NOMO-1 treated with DMSO at 0.1 percent for 48 hours (cell line): ENCODE measurements around the gene NRG3.

ENCODE experiments used
- DNase-seq: peaks from one replicate; lab custom pipeline; 2025; ENCODE audit not compliant: unreplicated experiment; lab: John Stamatoyannopoulos, UW

Gene NRG3

DNA sequence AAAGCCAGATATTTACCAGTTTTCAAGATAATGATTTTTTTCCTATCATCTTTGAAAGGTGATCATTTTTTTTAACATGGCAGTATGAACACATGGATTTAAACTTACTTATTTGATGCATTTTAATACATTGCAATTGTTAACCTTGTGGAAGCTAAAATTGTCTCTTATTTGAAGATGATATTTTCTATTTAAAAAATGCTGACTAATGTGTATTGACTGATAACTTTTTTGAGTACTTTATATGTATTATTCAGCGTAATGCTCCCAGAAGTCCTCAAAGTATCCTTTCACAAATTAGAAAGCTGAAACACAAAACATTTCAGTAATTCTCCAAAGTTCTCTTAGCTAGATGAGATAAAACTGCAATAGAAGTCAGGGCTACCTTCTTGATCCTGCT lies 677.3 kb downstream of the NRG3 start:
- DNase-seq = no peak

DNA sequence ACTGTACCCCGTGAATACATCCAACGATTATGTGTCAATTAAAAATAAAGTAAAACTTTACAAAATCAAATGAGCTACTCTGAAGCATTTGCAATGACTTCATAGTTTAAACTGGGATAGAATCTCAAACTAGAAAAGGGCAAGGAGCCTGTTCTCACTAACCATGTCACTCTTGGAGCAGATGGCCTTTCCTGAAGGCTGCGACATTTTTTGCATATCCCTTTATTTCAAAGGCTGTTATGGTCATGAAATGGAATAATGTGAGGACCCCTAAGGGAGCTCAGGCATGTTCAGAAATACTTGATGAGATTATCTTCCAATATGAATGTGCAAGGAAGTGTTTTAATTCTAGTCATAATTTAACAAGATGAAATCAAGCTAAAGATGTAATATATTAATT lies 679.4 kb downstream of the NRG3 start:
- no peak for DNase-seq

DNA sequence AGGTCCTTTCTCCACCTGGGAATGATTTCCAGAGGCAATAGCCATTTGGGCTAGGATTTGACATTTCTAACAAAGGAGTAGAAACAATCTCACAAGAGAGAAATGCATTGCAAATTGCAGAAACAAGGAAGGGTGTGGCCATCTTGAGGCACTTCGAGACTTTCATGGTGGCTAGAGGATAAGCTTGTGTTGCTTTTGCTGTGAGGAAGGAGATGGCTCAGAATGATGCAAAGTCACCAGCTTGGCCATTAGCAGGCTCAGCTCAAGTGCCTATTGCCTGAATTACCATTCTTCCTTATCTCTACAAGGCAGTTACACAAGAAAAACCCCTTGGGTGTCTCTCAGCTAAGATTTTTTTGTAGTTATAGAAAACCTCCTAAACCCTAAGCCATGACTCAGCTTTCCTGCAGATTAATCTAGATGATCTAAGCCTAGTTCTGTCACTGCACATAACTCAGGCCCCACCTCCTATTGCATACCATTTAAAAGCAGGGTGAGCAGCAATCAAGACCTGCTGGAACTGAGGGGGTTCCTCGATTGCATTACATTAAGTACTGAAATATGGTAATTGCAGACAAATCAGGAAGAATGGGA lies 683.1 kb downstream of the NRG3 start:
- no peak for DNase-seq

DNA sequence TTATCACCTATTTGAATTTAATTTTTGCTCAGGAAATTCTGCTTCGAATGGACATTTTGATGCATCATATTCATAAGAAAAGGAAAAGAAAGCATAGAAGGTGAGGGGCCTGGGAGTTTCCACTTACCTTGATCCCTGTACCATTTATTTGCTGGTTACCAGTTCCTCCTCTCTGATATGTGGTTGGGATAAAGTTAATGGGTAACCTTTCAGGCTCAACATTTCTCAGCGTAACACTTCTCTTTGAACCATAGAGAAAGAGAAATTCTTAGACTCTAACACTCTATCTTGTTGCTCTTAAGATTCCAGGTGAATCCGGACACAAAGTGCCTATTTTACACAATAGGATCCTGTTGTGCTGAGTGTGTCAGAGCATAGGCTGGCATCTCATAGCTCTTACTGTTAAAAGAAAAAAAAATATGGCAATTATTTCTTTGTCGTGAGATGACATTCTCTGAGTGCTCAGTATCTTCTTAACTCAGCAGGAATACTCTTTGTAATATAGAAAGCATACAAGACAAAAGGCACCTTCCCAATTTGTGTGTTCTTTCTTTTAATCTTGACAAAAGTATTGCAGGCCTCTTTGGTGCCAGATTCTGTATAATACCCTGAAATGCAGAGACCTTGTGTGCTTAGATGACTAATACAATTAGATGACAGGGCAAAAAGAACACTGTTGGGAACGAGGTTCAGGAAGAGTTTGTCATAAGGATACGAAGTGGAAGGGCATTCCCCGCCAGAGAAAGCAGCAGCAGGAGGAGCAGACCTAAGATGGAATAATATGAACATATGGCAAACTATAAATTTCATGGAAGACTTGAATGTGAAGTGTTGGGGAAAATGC lies 689.6 kb downstream of the NRG3 start:
- no peak for DNase-seq

DNA sequence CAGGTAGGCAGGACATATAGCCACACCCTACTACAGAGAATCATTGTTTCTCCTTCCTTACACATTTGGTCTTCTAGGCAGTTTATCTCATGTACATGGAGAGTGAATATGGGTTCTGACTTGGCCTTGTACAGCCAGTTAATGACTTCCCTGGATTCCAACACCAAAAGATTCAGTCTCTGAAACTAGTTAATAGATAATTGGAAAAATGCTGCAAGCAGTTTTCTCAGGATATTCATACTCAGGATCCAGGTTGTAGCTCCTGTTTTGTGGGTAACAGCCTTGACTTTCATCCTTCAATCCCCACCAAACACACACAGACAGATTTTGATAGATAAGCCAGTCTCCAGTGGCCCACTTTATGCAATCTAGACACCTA lies 690.2 kb downstream of the NRG3 start:
- DNase-seq = no peak

DNA sequence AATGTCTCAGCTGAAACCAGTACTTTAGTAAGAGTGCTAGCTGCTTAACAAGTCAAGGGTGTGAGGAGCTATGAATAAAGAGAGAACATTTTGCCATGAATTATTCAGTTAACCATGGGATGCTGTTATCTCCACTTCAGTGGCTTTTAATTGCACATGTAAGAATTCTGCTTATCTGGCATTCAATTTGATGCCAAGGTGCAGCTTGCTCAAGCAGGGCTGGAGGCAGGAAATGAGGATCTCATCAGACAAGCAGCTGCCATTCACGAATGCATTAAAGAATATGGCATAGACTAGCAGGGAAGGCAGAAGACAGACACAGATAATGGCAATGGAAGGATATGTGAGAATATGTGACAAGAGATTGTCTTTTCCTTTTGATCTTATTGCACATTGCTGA lies 697.8 kb downstream of the NRG3 start:
- no peak for DNase-seq

DNA sequence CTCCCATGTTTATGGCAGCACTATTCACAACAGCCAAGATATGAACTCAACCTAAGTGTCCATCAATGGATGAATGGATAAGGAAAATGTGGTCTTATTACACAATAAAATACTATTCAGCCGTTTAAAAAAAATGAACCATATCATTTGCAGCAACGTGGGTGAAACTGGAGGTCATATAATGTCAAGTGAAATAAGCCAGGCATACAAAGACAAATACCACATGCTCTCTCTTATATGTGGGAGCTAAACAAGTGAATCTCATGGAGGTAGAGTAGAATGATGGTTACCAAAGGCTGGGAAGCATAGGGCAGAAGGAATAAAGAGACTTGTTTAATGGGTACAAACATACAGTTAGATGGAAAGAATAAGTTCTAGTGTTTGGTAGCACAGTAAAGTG lies 699.1 kb downstream of the NRG3 start:
- DNase-seq = no peak

DNA sequence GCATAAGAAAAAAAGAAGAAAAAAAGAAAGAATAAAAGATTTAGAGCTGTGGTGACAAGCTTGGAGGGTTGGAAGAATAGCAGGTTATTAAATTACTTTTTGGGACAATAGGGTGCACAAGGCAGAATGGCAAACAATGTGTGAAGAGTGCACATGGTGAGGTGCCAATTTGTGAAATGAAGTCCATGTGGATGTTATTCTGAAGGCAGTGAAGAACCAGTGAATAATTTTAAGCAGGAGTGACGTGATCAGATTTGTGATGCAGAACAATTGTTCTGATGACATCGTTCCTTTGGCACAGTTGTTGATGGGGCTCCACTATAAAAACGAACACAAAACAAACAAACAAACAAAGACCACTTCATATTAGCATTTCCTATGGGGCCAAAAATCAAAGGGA lies 700.3 kb downstream of the NRG3 start:
- DNase-seq = no peak

DNA sequence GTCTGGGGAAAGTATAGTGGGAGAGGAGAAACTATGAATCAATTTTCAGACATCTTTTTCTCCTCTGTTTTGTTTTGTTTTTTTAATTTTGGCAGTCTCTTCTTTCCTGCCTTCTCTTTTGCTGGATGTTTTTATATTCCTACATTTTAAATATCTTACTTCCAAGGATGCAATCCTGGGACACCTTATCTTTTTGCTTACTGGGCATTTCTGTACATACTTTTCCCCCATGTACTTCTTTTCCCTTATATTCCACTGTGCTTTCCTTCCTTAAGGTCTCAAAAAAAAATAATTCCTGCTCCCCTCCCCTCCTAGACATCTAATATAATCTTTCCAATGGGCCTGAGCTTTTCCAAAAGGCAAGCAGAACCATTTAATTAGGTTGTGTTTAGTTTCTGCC lies 701.1 kb downstream of the NRG3 start:
- no peak for DNase-seq

DNA sequence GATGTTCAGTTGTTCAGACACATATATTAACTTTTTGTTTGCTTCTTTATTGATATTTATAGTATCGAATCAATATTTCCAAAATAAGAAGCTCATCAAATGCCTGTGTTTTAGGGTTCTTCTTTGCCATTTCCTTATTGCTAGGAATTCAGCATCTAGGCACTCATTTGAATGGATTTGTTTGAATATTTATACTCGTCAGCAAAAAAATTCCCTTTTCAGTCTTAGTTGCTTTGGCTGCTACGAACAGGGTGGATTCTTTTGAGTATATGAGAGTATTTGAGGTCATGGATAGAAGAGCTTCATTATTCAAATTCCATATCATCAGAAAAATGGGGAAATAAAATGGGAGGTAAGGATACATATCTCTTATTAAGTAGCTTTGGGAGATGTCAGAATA lies 706.9 kb downstream of the NRG3 start:
- DNase-seq = no peak

DNA sequence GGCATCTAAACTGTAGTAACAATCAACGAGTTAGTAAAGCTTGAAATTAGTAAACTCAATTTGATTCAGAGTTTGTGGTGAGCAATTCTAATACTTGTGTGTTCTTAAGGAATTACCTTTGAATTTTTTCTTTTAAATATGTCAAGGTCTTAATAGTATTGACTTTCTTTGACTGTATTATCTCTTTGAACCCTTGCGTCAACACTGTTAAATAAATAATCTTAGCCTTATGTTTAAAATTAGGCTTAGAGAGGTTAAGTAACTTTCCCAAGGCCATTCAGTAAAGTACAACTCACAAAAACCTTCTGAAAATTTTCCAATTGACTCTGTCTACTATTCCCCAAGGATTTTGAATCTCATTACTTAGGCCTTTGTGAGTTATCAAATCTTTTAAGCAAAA lies 716.4 kb downstream of the NRG3 start:
- DNase-seq = no peak

DNA sequence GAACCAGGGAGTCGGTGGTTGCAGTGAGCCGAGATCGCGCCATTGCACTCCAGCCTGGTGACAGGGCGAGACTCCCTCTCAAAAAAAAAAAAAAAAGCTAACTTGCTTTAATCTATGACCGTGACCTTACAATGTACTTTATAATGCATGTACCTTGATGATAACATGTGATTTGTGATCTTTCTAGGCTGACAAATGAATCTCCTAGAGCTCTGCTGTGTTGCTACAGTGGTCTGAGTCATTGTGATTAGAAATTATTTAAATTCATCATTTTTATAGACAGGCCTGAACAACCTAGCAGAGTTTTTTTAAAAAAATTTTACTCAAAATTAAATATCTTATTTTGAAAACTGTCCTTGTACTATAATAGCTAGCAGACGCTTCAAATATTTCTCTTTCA lies 722.8 kb downstream of the NRG3 start:
- no peak for DNase-seq

DNA sequence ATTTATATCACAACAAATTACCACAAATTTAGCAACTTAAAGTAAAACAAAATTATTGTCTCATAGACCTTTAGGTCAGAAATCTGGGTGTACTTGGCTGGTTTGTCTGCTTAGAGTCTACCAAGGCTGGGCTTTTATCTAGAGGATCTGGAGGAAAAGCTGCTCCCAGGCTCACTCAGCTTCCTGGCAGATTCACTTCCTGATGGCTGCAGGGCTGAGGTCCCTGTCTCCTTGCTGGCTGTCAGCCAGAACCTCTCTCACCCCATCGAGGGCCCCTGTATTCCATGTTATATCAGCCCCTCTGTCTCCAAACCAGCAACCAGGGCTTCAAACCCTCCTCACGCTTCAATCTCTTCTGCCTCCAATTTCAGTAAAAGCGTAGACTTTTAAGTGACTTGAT lies 734.9 kb downstream of the NRG3 start:
- DNase-seq = no peak

DNA sequence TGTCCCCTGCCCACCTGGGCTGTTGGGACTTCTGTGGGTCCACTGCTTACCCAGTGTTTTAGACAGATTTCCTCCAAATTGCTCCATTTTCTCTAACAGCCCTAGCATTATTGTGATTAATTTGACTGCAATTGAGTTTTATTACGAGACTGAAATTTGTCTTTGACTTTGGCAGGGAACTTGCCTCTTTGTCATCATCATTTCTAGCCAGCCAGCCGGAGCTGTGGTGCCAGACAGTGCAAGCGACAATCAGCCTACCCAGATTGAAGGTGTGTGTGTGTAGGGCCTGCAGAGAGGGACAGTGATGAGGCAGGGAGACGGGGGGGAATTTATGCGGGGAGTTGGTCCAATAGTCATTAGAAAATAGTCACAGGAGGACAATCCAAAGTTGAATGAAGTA lies 743.0 kb downstream of the NRG3 start:
- DNase-seq = no peak

DNA sequence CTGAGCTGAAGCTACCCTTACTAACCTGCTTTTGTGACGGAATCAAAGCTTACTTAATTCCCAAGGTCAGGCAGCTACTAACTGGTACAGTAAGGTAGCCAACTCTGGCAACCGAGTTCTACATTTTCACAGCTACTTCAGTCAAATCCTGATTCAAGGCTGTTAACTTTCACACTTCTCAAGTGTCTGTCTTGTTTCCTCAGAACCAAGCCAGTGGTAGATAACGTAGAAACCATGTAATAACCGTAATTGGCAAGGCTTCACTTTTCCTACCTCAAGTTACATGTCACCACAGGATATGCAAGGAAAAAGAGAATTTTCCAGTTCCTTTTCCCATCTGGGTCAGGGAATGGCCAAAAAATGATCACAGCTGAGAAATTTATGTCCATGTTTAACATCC lies 746.7 kb downstream of the NRG3 start:
- DNase-seq = no peak

DNA sequence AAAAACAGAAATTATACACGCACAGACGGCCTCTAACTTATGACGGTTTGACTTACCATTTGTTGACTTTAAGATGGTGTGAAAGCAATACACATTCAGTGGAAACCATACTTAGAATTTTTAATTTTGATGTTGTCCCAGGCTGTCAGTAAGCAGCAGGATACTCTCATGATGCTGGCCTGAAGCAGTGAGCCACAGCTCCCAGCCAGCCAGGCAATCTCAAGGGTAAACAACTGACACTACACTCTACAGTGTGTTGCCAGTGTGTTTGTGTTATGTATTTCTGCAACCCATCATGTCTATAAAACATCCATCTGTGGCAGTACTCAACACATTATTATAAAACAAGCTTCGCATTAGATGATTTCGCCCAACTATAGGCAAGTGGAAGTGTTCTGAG lies 747.5 kb downstream of the NRG3 start:
- no peak for DNase-seq

DNA sequence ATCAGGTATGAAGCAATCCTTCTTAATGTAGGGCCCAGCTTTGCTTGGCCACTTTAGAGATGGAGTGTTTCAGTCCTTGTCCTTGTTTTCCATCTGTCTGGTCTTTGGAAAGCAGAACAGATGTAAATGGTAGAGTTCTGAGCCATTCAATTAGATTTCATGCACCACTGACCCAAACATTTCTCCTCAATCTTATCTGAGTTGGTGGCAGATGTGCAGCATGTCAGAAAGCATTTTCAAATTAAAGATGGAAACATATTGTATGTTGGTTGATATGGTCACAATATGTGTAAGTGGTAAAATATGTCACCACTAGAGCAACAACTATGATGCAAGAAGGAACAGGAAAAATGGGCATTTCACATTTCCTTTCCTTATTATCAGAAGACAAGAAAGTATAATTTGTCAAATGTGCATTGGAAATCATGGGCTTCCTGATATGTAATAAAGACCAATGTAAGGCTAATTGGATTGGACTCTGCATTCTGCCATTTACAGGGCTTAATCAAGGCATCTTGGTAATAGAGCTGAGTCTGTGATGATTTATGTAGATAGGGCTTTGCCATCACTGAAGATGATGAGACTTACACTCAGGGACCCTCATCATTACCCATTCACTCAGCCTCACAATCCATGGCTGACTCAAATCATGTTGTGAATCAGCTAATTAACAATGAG lies 750.7 kb downstream of the NRG3 start:
- DNase-seq = no peak

DNA sequence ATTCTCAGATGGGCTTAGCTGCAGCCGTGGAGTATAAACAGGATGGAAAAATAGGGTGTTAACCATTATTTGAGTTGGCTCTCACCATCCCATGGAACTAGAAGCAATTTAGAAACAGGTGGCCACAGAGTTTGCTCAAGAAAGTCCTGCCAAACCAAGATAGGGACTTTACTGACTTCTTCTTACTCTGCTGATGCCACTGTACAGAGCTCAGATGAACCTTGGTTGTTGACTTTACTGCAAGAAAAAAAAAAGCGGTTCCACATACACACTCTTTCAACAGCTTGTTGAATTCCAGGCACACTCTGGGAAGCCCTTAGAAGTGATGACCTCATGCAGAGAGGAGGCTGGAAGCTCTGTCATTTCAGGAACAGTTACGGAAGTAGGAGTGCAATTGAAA lies 753.4 kb downstream of the NRG3 start:
- DNase-seq = no peak

DNA sequence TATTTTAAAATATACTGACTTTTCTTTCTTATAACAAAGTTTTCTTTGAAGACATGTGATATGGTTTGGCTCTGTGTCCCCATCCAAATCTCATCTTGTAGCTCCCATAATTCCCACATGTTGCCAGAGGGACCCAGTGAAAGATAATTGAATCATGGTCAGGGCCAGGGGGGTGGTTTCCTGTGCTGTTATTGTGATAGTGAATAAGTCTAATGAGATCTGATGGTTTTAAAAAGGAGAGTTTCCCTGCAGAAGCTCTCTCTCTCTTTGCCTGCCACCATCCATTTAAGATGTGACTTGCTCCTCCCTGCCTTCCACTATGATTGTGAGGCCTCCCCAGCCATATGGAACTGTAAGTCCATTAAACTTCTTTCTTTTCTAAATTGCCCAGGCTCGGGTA lies 768.1 kb downstream of the NRG3 start:
- DNase-seq = no peak

DNA sequence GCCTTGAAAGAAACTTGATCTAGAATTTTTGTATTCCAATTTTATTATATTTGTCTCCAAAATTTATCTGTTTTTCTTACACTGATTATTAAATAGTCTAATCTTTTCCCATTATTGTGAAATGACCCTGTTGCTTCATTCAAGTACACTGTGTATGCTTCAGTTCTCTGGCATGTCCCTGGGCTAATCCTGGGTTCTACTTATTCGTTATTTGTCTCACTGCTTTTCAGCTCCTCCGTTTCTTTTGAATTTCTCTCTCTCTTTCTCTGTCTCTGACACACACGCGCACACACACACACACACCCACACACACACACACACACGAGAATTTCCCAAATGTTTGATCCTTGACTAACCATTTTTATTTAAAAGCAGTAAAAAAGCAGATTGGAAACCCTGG lies 768.6 kb downstream of the NRG3 start:
- DNase-seq = no peak

DNA sequence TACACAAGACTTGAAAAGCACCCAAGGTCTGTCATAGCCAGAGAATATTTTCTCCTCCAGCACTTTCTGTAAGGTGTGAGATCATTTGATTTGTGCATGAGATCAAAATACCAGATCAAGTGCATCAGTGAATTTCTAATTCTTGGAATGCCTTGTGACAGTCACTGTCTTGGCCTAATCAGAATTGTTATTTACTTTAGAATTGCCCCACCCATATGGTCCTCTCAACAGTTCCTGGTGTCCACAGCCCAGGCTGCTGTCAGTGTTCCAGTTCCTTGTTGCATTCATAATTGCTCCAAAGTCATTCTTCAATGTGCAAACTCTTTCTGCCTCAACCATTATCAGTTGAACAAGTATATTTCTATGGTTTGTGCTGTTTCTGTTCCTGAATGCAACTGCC lies 770.2 kb downstream of the NRG3 start:
- DNase-seq = no peak
